CD4-positive, CD25-positive, alpha-beta regulatory T cell (primary cell): ENCODE results near the gene DIP2C. TPM values are rescaled to one million over a fixed set of nuclear protein-coding genes. Genes with fewer than 3 reads are reported as not detected.
A peak's percentile ranks its signal among the peaks of the same experiment; 100 is the strongest.

Source experiments
- ATAC-seq, 2 donors: fragments of 150-1000 bp; cut with Tn5 transposase; one replicate each; pipeline ENCODE4 v1.10.0; 2021; ENCODE audit warnings: low read depth in 2 of 2, moderate number of reproducible peaks in 2 of 2, moderate library complexity in 1 of 2
- DNase-seq, 3 donors: peaks; one replicate each; pipeline versions ENCODE4 v3.0.0 to v3.0.0-alpha.2; 2012 to 2022; ENCODE audit warnings: mixed read lengths in 1 of 3
- H3K27ac ChIP-seq: one replicate; pipeline ENCODE4 v1.7.0; 2013; ENCODE audit warnings: mild to moderate bottlenecking, low read length; ENCODE audit not compliant: insufficient read depth, poor library complexity, severe bottlenecking
- H3K27me3 ChIP-seq: one replicate; pipeline ENCODE4 v1.7.0; 2013; ENCODE audit warnings: low read length; ENCODE audit not compliant: control insufficient read depth, insufficient read depth
- H3K36me3 ChIP-seq: one replicate; pipeline ENCODE4 v1.7.0; 2013; ENCODE audit warnings: mild to moderate bottlenecking, low read length, moderate library complexity; ENCODE audit not compliant: control insufficient read depth, insufficient read depth
- H3K4me1 ChIP-seq: 2 replicates; pipeline ENCODE4 v1.7.0; 2013; ENCODE audit warnings: mild to moderate bottlenecking, low read length; ENCODE audit not compliant: insufficient read depth, control insufficient read depth, poor library complexity, severe bottlenecking
- H3K4me3 ChIP-seq: one replicate; pipeline ENCODE4 v1.7.0; 2013; ENCODE audit warnings: low read depth, mild to moderate bottlenecking, low read length, moderate library complexity
- H3K9me3 ChIP-seq, 2 experiments: 1 replicate in 1 of 2; 2 replicates in 1 of 2; pipeline ENCODE4 v1.7.0; 2013; ENCODE audit warnings: low read length in 2 of 2, mild to moderate bottlenecking in 1 of 2, moderate library complexity in 1 of 2; ENCODE audit not compliant: control insufficient read depth in 2 of 2
- H3K27ac Mint-ChIP-seq, 3 donors: one replicate each; pipeline ENCODE4 v1.8.0; 2020 to 2022; ENCODE audit warnings: mild to moderate bottlenecking in 3 of 3, mixed read lengths in 3 of 3, moderate library complexity in 2 of 3
- H3K27me3 Mint-ChIP-seq: one replicate; pipeline ENCODE4 v1.8.0; 2022; ENCODE audit warnings: mild to moderate bottlenecking, mixed read lengths
- H3K36me3 Mint-ChIP-seq: one replicate; pipeline ENCODE4 v1.8.0; 2020; ENCODE audit warnings: mixed read lengths
- H3K4me1 Mint-ChIP-seq, 4 donors: one replicate each; pipeline ENCODE4 v1.8.0; 2020 to 2022; ENCODE audit warnings: mixed read lengths in 4 of 4, mild to moderate bottlenecking in 1 of 4
- H3K4me3 Mint-ChIP-seq, 4 donors: one replicate each; pipeline ENCODE4 v1.8.0; 2020 to 2022; ENCODE audit warnings: mild to moderate bottlenecking in 4 of 4, mixed read lengths in 4 of 4, moderate library complexity in 3 of 4
- H3K9me3 Mint-ChIP-seq, 7 donors: one replicate each; pipeline ENCODE4 v1.8.0; 2020 to 2022; ENCODE audit warnings: mixed read lengths in 7 of 7, mild to moderate bottlenecking in 3 of 7, moderate library complexity in 2 of 7
- polyA plus RNA-seq, 4 donors: library from polyadenylated mRNA; unstranded; fragments of 300-500 nt; fragmentation: Illumina TruSeq; gene quantifications; one replicate each; pipeline ENCODE4 v1.2.3, GENCODE V29; 2021
- total RNA-seq: library from RNA; stranded (reverse); gene quantifications from one replicate; pipeline ENCODE4 v1.2.3, GENCODE V29; 2022

Gene DIP2C
- total and polyA plus RNA-seq, 5 donors from 2014 or later = 0.47 to 4.1 (median 0.54) TPM

- peaks cover 0 to 9% (median 2%) of the 10 kb centered on the region in 7 donors for H3K9me3 Mint-ChIP-seq
- ATAC-seq = no peak
Observed at GRCh38 chr10:569961-570627, 119.4 kb downstream of the DIP2C start.

GRCh38 chr10:568848-569247 lies 120.6 kb downstream of the DIP2C start:
- Histone ChIP-seq H3K9me3 (peaks cover 2 to 6% of the 10 kb centered on the region in 2 experiments), H3K27me3 (no peaks in the 10 kb centered on the region), H3K36me3 (no peaks in the 10 kb centered on the region), H3K4me3 (no peak overlapping the region), H3K27ac (no peak overlapping the region), H3K4me1 (no peaks in the 10 kb centered on the region)
- no peak overlapping the region for H3K4me3 Mint-ChIP-seq
- no peak for ATAC-seq
- H3K36me3 Mint-ChIP-seq = no peaks in the 10 kb centered on the region
- H3K4me1 Mint-ChIP-seq = no peaks in the 10 kb centered on the region
- no peak overlapping the region for H3K27ac Mint-ChIP-seq
- peaks cover 13% of the 10 kb centered on the region for H3K27me3 Mint-ChIP-seq
- peaks cover 0 to 18% (median 5%) of the 10 kb centered on the region in 7 donors for H3K9me3 Mint-ChIP-seq
- DNase-seq = no peak

More at GRCh38 chr10:569961-570627, 119.4 kb downstream of the DIP2C start:
- Histone ChIP-seq H3K9me3 (peaks cover 0 to 6% of the 10 kb centered on the region in 2 experiments), H3K27me3 (no peaks in the 10 kb centered on the region), H3K4me3 (no peak overlapping the region), H3K36me3 (no peaks in the 10 kb centered on the region), H3K27ac (no peak overlapping the region), H3K4me1 (no peaks in the 10 kb centered on the region)
- H3K27ac Mint-ChIP-seq = peak overlapping the region in 1 of 3 donors; percentile 52
- peaks cover 13% of the 10 kb centered on the region for H3K27me3 Mint-ChIP-seq
- H3K4me1 Mint-ChIP-seq = no peaks in the 10 kb centered on the region
- no peaks in the 10 kb centered on the region for H3K36me3 Mint-ChIP-seq
- H3K4me3 Mint-ChIP-seq = no peak overlapping the region
- DNase-seq = no peak

- no peaks in the 10 kb centered on the region for H3K27me3 ChIP-seq
- no peak for DNase-seq
- peaks cover 4 to 6% of the 10 kb centered on the region in 2 experiments for H3K9me3 ChIP-seq
- no peak overlapping the region for H3K27ac ChIP-seq
- no peaks in the 10 kb centered on the region for H3K36me3 Mint-ChIP-seq
- no peak overlapping the region for H3K27ac Mint-ChIP-seq
- no peak overlapping the region for H3K4me3 ChIP-seq
- no peak overlapping the region for H3K4me3 Mint-ChIP-seq
- no peak for ATAC-seq
- peaks cover 8% of the 10 kb centered on the region for H3K27me3 Mint-ChIP-seq
- H3K36me3 ChIP-seq = no peaks in the 10 kb centered on the region
- H3K4me1 ChIP-seq = no peaks in the 10 kb centered on the region
- H3K9me3 Mint-ChIP-seq = peaks cover 0 to 20% (median 6%) of the 10 kb centered on the region in 7 donors
- no peaks in the 10 kb centered on the region for H3K4me1 Mint-ChIP-seq
Observed at GRCh38 chr10:567869-568268, 121.6 kb downstream of the DIP2C start.

- H3K9me3 ChIP-seq = peaks cover 4 to 6% of the 10 kb centered on the region in 2 experiments
- H3K4me1 Mint-ChIP-seq = no peaks in the 10 kb centered on the region
- peaks cover 0 to 20% (median 5%) of the 10 kb centered on the region in 7 donors for H3K9me3 Mint-ChIP-seq
- DNase-seq = no peak
- H3K36me3 Mint-ChIP-seq = no peaks in the 10 kb centered on the region
- H3K4me1 ChIP-seq = no peaks in the 10 kb centered on the region
- no peaks in the 10 kb centered on the region for H3K36me3 ChIP-seq
- H3K27ac ChIP-seq = no peak overlapping the region
- ATAC-seq = no peak
- H3K27ac Mint-ChIP-seq = no peak overlapping the region
- H3K27me3 ChIP-seq = no peaks in the 10 kb centered on the region
- no peak overlapping the region for H3K4me3 ChIP-seq
- peaks cover 3% of the 10 kb centered on the region for H3K27me3 Mint-ChIP-seq
- H3K4me3 Mint-ChIP-seq = no peak overlapping the region
Observed at GRCh38 chr10:566241-566885, 123.1 kb downstream of the DIP2C start.

GRCh38 chr10:565676-566075 lies 123.8 kb downstream of the DIP2C start:
- DNase-seq = no peak
- Histone ChIP-seq H3K27ac (no peak overlapping the region), H3K9me3 (peaks cover 4 to 6% of the 10 kb centered on the region in 2 experiments), H3K4me1 (no peaks in the 10 kb centered on the region), H3K4me3 (no peak overlapping the region), H3K27me3 (no peaks in the 10 kb centered on the region), H3K36me3 (no peaks in the 10 kb centered on the region)
- no peaks in the 10 kb centered on the region for H3K27me3 Mint-ChIP-seq
- H3K36me3 Mint-ChIP-seq = no peaks in the 10 kb centered on the region
- H3K27ac Mint-ChIP-seq = no peak overlapping the region
- H3K4me1 Mint-ChIP-seq = no peaks in the 10 kb centered on the region
- peaks cover 0 to 20% (median 6%) of the 10 kb centered on the region in 7 donors for H3K9me3 Mint-ChIP-seq
- no peak overlapping the region for H3K4me3 Mint-ChIP-seq
- no peak for ATAC-seq

GRCh38 chr10:565146-565545 lies 124.3 kb downstream of the DIP2C start:
- no peaks in the 10 kb centered on the region for H3K4me1 Mint-ChIP-seq
- DNase-seq (no peak), ATAC-seq (no peak)
- no peaks in the 10 kb centered on the region for H3K4me1 ChIP-seq
- H3K27ac ChIP-seq = no peak overlapping the region
- H3K36me3 Mint-ChIP-seq = no peaks in the 10 kb centered on the region
- H3K4me3 ChIP-seq = no peak overlapping the region
- peaks cover 4 to 6% of the 10 kb centered on the region in 2 experiments for H3K9me3 ChIP-seq
- no peak overlapping the region for H3K27ac Mint-ChIP-seq
- H3K4me3 Mint-ChIP-seq = no peak overlapping the region
- H3K27me3 Mint-ChIP-seq = no peaks in the 10 kb centered on the region
- H3K9me3 Mint-ChIP-seq = peaks cover 0 to 16% (median 6%) of the 10 kb centered on the region in 7 donors
- no peaks in the 10 kb centered on the region for H3K27me3 ChIP-seq
- H3K36me3 ChIP-seq = no peaks in the 10 kb centered on the region

GRCh38 chr10:563827-564226 lies 125.6 kb downstream of the DIP2C start:
- peaks cover 0 to 11% (median 6%) of the 10 kb centered on the region in 7 donors for H3K9me3 Mint-ChIP-seq
- H3K4me1 Mint-ChIP-seq = no peaks in the 10 kb centered on the region
- peaks cover 0 to 4% of the 10 kb centered on the region in 2 experiments for H3K9me3 ChIP-seq
- H3K27me3 ChIP-seq = no peaks in the 10 kb centered on the region
- H3K4me3 Mint-ChIP-seq = no peak overlapping the region
- no peaks in the 10 kb centered on the region for H3K27me3 Mint-ChIP-seq
- H3K4me3 ChIP-seq = no peak overlapping the region
- DNase-seq = no peak
- H3K36me3 Mint-ChIP-seq = no peaks in the 10 kb centered on the region
- H3K27ac Mint-ChIP-seq = no peak overlapping the region
- H3K36me3 ChIP-seq = no peaks in the 10 kb centered on the region
- ATAC-seq = no peak
- no peak overlapping the region for H3K27ac ChIP-seq
- no peaks in the 10 kb centered on the region for H3K4me1 ChIP-seq
